Astrocyte (in vitro differentiated cells and primary cell): ENCODE data around the gene FBXW12.

ENCODE experiments used
- CTCF ChIP-seq: IDR thresholded peaks from 2 replicates; pipeline ENCODE4 v1.5.1; 2011; ENCODE audit warnings: low read depth, mild to moderate bottlenecking, inconsistent platforms, low read length, moderate library complexity; ENCODE audit not compliant: insufficient read depth
- EZH2 ChIP-seq: IDR thresholded peaks from 2 replicates; pipeline ENCODE4 v1.6.1; 2012; ENCODE audit warnings: mild to moderate bottlenecking, low read length, inconsistent platforms; ENCODE audit not compliant: insufficient read depth

GRCh38 chr3:48415251-48415953 is 43.4 kb downstream of the FBXW12 start:
- TF ChIP-seq CTCF (no peak), EZH2 (no peak)
